GM19193 (cell line): ENCODE results near the gene BLTP1.

Experiments
- POLR2A ChIP-seq: IDR thresholded peaks from 4 replicates; pipeline ENCODE4 v1.6.1; 2011; ENCODE audit not compliant: insufficient read depth, insufficient read length; ENCODE audit errors: extremely low read depth

BLTP1 gene

DNA sequence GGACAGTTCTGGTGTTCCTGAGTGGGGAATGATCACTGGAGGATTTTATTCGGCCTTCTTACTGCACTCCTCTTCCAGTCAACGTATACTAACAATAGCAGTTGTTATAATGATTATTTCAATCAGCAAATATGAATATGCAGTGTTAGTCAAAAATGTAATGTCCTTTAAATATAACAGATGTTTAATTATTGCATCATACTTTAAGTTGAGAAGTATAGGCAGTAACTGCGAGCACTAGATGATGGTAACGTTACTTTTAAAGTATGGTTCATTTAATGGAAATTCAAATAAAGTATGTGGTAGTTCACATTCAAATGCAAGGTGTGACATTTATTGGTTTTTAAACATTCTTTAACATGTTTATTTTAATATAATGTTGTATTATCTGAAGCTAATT, 5.5 kb upstream of the BLTP1 start:
- no peak for TF ChIP-seq POLR2A

DNA sequence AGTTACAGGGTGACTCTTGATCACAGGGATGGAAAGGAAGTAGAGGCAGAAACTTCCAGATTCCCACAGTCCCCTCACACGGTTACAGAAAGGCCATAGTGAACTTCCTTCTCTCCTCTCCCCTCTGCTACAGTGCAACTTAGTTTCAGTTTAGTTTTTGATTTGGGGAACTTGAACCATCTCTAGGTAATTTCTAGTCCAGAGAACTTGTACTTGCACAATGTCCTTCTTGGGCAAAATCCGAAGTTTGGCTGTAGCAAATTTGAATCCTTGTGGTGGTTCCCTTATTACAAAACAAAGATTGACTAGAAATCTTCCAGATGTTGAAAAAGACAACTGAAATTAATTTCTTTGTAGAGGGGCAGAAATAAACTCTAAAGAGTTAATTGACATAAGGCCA, 1.2 kb upstream of the BLTP1 start:
- no peak for TF ChIP-seq POLR2A

DNA sequence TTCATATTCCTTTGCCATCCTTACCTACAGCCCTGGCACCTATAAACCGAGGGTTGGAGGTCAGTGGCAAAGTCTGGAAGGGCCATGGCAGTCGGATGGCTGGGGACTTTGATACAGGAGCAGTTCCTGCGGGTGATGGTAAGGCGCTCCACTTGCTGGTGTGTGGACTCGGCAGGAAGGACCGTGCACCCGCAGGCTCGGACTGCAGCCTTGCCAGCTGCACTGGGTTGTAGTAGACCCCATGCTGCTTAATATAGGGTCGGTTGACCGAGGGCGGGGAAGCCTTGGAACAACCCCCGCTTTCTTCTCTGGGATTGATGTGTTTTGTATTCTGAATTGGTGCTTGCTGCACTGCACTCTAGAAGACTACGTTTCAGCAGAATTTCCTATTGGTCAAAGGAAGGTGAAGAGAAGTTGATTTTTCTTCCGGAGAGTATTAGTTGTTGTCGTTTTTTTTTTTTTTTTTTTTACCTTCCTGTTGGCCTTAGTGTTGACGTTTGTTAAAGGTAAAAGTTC, 638 bp downstream of the BLTP1 start:
- no peak for TF ChIP-seq POLR2A

DNA sequence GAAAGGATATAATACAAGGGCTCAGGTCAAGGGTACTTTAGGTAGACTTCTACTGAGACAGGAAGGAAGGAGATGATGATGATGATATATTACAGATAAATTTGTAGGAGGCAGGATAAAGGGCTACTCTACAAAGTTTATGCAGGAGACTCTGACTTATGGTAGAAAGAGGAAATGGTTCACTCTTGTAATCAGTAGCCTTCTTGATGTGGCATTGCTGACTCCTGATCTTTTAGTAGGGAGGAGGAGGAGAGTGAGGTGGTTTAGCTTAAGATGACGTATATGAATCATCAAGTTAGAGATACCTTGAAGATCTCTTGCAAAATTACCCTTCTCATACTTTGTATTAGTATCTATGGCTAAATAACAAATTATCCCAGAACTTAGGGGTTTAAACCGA, 4.7 kb downstream of the BLTP1 start:
- TF ChIP-seq POLR2A, result no peak

DNA sequence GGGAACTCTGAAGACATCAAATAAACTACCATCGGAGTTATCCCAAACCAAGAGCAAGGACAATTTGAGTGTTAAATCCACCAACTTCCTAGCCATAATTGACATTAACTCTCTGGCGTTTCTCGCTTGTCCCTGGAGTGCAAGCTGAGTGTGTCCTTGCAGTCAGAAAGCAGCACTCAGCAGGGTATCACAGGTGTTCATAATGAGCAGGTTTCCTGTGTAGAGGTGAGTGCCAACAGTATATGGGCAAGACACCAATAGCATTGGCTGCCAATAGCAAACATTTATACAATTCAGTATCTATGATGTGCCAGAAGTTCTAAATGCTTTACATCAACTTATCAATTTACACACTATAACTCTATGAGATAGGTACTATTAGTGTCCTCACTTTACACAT, 11.2 kb downstream of the BLTP1 start:
- no peak for TF ChIP-seq POLR2A

DNA sequence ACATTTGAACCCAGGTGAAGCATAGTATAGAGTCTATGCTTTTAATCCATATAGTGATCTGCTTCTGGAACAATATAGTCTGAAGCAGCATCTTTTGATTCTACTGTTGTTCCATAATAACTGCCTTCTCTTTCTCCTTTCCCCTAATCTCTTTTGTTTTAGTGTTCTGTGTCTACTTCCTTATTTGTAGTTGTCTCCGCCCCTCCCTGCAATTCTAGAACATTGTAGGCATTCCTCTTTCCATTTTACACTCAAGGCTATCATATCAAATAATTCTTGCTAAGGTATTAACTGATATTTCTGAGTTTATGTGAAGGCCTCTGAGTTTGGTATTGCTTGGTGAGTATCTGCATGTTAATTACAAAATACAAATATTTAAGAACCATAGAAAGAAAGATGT, 11.6 kb downstream of the BLTP1 start:
- no peak for TF ChIP-seq POLR2A

DNA sequence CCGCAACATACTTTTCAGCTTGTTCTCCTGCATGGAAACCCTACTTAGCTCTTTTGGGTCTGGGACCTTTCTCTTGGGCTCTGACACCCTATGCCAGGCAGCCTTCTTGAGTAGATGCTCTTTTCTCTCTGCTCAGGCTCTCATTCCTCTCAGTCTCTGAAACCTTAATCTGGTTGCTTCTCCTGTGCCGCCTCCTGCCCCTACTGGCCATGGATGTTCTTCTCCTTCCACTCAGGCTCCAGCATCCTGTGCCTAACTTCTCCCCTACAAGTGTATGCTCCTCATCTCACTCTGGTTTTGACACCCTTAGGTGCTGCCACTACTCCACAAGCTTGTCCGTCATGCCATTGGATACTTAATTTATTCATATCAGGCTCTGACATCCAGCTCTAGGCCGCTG, 15.2 kb downstream of the BLTP1 start:
- no peak for TF ChIP-seq POLR2A

DNA sequence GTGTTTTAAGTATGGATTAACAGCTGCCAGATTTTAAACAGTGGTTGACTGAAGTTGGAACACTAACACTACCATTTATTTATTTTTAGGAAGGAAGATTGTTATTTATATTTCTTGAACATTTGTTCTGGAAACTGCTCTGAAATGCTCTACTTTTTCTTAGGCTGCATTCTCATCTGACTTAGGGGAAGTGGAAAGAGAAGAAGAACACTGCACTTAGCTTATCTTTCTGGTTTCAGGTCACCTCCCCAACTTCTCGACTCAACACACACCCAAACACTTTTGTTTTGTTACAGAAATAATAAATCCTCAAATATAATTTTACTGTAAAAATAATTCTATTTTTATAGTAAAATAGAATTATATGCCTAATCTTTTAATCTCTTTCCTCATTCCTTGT, 18.6 kb downstream of the BLTP1 start:
- no peak for TF ChIP-seq POLR2A

DNA sequence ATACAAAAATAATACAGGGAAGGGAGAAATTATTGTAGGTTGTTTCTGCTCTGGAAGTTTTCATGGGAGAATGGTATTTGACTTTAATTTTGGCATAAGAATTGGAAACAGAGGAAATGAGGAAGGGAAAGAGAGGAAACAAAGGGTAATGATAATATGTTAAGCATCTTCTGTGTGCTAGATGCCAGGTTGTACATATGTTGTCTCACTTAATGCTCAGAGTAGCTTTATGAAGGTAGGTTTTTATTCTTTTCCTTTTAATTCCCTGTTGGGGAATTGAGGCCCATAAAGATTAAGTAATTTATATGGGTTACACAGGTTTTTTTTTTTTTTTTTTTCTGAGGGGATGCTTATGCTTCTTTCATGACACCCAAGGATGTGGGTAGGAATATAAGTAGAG, 19.2 kb downstream of the BLTP1 start:
- TF ChIP-seq POLR2A, result no peak

DNA sequence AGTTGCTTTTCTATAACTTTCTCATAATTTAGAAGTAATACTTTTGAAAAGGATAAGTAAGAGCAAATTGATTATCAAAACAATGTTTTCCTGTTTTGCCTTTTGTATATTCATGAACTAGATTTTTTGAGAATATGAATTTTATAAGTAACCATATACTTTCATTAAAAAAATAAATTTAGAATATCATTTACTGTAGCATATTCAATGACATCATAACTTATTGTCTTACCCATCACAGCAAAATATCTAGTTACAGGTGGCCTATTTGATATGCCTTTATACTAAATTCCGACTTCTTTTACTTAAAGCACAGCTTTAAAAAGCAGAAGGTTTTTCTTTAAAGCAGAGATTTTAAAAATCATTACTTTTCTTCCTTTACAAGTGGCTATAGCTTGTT, 20.1 kb downstream of the BLTP1 start:
- no peak for TF ChIP-seq POLR2A

DNA sequence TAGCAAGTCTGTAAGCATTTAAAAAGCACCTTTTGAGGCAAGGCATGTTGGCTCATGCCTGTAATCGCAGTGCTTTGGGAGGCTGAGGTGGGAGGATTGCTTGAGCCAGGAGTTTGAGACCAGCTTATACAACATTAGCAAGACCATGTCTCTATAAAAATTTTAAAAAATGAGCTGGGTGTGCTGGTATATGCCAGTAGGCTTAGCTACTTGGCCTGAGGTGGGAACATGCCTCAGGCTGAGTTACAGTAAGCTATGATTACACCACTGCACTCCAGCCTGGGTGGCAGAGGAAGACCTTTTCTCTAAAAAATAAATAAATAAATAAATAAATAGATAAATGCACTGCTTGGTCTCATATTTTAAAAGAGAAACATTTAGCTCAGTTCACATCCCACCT, 26.8 kb downstream of the BLTP1 start:
- no peak for TF ChIP-seq POLR2A

DNA sequence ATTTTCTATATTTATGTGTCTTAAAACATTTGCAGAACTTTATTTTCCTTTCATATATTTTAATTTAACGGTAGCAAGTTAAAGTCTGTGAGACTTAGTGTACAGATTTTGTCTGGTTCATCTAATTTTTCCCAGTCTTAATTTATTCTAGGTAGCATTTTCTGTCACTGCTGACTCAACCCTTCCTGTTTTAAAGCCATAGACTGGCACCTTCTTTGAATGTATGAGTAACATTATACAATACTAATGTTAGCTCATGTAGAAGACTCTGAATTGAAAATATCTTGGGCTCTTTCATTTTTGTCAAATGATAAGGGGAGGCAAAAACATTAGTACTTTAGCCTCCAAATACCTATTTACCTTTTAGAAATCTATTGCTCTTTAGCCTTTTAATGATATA, 43.6 kb downstream of the BLTP1 start:
- no peak for TF ChIP-seq POLR2A
